GM06990 (cell line): Measurements from ENCODE around the gene USP31.
A peak's percentile ranks its signal among the peaks of the same experiment; 100 is the strongest.

Experiments
- DNase-seq: peaks from one replicate; pipeline ENCODE4 v3.0.0-alpha.2; 2011; ENCODE audit not compliant: insufficient read length; ENCODE audit errors: extremely low read depth
- H3K27me3 ChIP-seq: replicated peaks from 2 replicates; pipeline ENCODE4 v1.6.0; 2011; ENCODE audit warnings: low read length; ENCODE audit not compliant: control insufficient read depth, insufficient read depth
- H3K36me3 ChIP-seq: 2 replicates; pipeline ENCODE4 v1.5.1; 2011; ENCODE audit warnings: low read length; ENCODE audit not compliant: control insufficient read depth, insufficient read depth
- H3K4me3 ChIP-seq: replicated peaks from 2 replicates; pipeline ENCODE4 v1.5.1; 2011; ENCODE audit warnings: low read depth, mild to moderate bottlenecking, control low read depth, low read length
- CTCF ChIP-seq: IDR thresholded peaks from 2 replicates; pipeline ENCODE4 v1.5.1; 2011; ENCODE audit warnings: low read length, control low read depth, mild to moderate bottlenecking, inconsistent platforms; ENCODE audit not compliant: insufficient read depth, poor library complexity, severe bottlenecking

Gene USP31

GRCh38 chr16:23068079-23068736 is 81.0 kb downstream of the USP31 start:
- no peak for DNase-seq
- Histone ChIP-seq H3K36me3 (no peaks in the 10 kb centered on the region; the same call in none of the 2 replicates), H3K27me3 (no peaks in the 10 kb centered on the region), H3K4me3 (no peak overlapping the region)
- TF ChIP-seq CTCF, result no peak

- no peak for TF ChIP-seq CTCF
- Histone ChIP-seq H3K4me3 (no peak overlapping the region), H3K27me3 (no peaks in the 10 kb centered on the region), H3K36me3 (no peaks in the 10 kb centered on the region; the same call in none of the 2 replicates)
- no peak for DNase-seq
Observed at GRCh38 chr16:23066676-23067075, 82.6 kb downstream of the USP31 start.

GRCh38 chr16:23064639-23065038 is 84.6 kb downstream of the USP31 start:
- TF ChIP-seq CTCF, result no peak
- Histone ChIP-seq H3K27me3 (no peaks in the 10 kb centered on the region), H3K4me3 (no peak overlapping the region), H3K36me3 (no peaks in the 10 kb centered on the region; the same call in none of the 2 replicates)
- peak; percentile 32 for DNase-seq

GRCh38 chr16:23062524-23062923 is 86.7 kb downstream of the USP31 start:
- Histone ChIP-seq H3K4me3 (no peak overlapping the region), H3K36me3 (no peaks in the 10 kb centered on the region), H3K27me3 (no peaks in the 10 kb centered on the region)
- no peak for DNase-seq
- no peak for TF ChIP-seq CTCF

- no peaks in the 10 kb centered on the region for H3K27me3 ChIP-seq
- no peak for TF ChIP-seq CTCF
- no peaks in the 10 kb centered on the region for H3K36me3 ChIP-seq
- DNase-seq, result no peak
- H3K4me3 ChIP-seq, result no peak overlapping the region
Observed at GRCh38 chr16:23061669-23062068, 87.6 kb downstream of the USP31 start.
